ENCODE data around the gene RALGDS.

RALGDS gene

GRCh38 chr9:133118568-133118967, 2.5 kb downstream of the RALGDS start:
- DNase-seq, result no peak

DNA sequence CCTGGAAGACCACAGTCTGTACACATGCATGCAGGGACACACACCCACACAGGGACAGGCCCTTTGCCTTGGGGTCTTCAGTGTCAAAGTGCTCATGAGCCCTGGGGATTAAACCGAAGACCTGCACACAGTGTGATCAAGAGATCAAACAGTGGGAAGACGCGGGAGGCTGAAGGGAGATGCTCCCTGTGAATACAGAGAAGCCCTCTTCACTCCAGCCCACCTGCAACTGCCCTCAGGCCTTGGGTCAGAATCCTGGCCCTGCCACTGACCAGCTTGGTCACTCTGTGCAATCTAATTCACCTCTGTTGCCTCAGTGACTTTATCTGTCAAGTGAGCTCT, 2.9 kb downstream of the RALGDS start:
- no peak for DNase-seq

DNA sequence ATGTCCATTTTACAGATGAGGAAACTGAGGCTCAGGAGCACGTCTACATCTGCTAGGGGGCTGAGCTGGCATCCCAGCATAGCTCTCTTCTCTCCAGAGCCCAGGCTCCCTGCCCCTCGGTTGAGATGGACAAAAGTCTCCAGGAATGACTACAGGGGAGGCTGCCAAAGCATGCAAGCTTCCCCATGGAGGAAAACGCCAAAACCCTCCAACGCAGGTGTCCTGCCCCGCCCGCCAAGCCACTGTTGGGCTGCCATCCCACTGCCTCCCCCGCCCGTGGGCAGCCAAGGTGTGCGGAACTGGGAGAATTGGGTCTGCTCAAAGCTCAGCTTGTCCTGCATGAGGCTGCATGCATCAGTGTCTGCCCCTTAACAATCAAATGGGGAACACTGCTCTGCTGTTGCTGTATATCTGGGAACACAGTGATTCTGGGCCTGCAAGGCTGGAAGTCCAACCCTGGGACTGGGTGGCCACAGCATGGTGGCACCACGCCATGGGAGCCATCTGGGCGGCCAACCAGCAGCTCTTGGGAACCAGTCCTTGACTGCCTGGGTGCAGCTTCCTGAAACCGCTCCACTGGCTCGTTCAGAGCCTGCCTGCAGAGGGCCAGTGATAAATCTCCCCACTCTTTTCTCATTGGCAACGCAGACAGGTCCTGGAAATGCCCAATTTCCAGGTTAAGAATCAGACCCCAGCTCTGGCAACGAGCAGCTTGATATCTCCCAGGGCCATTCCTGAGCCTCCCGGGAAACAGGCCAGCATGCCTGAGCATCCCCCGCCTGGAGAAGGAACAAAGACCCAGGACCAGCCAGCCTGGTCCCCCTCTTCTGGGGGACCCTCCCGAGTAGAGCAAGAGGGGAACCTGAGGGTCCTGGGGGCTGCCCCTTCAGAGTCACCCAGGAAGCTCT, 3.5 kb downstream of the RALGDS start:
- DNase-seq, result peak; percentile 50

GRCh38 chr9:133116346-133117231, 4.5 kb downstream of the RALGDS start:
- DNase-seq, result no peak

DNA sequence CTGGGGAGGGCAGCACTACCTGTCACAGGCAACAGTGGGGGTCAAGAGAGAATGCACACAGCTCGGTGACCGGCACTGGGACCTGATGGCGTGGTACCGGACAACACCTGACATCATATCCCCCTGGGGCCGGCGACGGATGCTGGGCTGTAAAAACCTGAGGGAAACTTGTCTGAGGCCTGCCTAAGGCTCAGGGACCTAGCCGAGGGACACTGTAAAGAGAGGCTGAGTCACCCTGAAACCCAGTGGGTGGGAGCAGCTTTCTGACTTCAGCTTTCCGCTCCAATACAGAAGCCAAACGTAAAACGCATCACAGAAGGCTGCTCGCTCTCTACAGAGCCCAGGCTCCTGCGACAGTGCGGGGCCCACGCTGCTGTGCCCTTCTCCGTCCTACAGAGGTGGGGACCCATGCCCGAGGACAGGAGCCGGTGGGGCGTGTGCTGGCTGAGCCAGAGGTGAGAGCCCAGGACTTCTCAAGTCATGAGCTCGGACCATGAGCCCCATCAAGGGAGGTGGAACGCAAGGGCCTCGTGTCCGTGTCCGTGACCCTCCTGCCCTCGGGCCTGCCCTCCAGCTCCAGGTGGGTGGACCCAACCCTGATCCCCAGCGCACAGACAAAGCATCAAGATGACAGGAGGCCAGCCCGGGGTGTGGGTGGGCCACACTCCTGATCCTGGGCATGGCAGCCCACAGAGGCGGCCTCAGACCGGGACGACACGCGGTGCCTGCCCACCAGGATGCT, 5.3 kb downstream of the RALGDS start:
- no peak for DNase-seq

DNA sequence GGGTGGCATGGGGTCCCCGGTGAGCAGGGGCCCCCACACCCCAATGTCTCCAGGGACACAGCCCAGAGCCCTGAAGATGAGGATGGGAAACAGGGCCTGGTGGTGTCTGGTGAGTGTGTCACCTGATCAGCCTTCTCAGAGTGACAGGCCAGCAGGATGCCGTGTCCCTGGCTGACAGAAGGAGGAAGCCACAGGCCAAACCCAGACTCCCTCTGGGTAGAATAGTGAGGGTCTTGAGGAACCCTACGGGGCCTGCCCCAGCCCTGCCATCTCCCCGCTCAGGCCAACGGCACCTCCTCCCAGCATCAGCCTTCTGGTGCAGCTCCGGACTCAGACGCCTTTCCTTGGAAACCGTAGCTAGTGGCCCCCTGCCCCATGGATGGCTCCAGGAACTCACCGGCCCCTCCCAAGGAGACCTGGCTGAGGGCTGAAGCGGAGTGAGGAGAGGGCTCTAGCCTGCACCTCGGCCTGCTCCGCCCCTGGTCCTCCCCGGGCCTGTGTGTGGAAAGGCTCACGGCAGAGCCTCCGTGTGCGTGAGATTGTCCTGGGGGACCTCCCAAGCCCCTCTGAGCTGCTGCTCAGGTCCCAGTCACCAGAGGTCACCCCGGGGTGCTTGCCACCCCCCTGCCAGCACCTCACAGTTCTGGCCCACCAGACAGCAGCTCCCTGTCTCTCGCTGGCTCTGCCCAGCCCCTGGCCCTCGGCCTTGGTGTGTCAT, 6.0 kb downstream of the RALGDS start:
- DNase-seq, result no peak

- no peak for DNase-seq
Measured at GRCh38 chr9:133113949-133114885, 6.8 kb downstream of the RALGDS start.

DNA sequence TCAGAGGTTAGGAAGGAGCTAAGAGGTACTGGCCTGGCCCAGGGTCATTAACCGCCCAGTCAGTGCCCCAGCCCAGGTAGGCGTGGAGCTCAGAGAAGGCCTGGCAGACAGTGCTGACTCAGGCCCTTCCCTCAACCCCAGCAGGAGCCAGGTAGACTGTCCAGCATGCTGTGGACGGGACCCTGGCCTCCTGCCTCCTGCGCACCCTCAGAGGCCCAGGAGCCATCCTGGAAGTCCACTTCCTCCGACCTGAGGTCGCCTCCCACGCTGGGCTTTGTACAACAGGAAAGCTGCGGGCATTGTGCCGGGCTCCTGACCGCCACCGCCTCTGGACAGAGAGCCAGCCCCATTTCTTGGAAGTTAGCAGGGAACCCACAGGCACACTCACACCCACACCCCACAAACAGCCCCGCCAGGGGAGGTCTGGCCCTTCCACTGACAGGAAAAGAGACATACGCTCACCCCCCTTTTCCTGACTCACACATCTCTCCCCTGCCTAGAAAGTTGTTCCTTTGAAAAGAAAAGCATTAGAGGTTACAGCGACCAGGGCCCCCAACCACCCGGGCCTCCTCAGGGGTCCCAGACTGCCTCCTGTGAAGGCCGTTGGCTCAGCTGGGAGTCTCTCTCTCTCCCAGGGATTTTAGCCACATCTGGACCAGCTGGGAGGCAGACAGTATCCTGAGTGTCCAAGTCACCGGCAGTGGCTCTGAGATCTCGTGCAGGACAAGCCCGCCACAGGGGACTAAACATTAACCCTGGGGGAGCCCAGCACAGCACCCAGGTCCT, 7.7 kb downstream of the RALGDS start:
- DNase-seq, result no peak

GRCh38 chr9:133112663-133113026, 8.4 kb downstream of the RALGDS start:
- no peak for DNase-seq

- no peak for DNase-seq
Measured at GRCh38 chr9:133111808-133112662, 9.0 kb downstream of the RALGDS start.

GRCh38 chr9:133109931-133110650, 10.9 kb downstream of the RALGDS start:
- no peak for DNase-seq

GRCh38 chr9:133108794-133109641, 12.0 kb downstream of the RALGDS start:
- no peak for DNase-seq

GRCh38 chr9:133107961-133108793, 12.9 kb downstream of the RALGDS start:
- no peak for DNase-seq

DNA sequence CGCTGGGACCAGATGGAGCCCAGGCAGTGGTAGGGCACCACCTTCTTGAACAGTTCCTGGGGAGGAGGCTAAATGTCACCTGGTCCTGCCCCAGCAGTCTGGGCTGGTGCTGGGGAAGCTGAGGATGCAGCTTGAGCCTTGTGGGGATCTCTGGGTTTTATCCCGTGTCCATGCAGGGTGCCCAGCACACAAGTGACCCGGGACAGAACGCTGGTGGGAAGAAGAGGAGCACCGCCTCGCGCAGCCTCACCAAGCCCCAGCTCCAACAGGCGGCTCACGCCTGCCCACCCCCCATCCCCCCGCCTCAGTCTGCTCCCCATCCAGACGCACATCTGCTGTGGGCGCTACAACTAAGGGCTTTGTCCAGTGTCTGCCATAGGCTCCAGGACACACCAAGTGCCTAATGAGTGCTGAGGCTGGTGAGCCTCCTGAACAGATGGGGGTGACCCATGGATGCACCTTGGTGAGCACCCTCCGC, 13.8 kb downstream of the RALGDS start:
- no peak for DNase-seq

GRCh38 chr9:133106511-133107244, 14.4 kb downstream of the RALGDS start:
- DNase-seq, result no peak

GRCh38 chr9:133105461-133105770, 15.6 kb downstream of the RALGDS start:
- DNase-seq, result no peak

Measured in NCI-H2029 treated with DMSO at 0.1 percent for 48 hours (cell line).